K562 (cell line): ENCODE data around the gene AGRP. TPM values are rescaled to one million over a fixed set of nuclear protein-coding genes. Genes with fewer than 3 reads are reported as not detected.
A peak's percentile ranks its signal among the peaks of the same experiment; 100 is the strongest.

ENCODE experiments used
- ATAC-seq: fragments of 200-7000 bp; cut with Tn5 transposase; 3 replicates; pipeline ENCODE4 v1.9.1; 2020; ENCODE audit warnings: moderate library complexity
- BruUV-seq: library from RNA; stranded (reverse); fragments of 400-500 nt; replicated peaks from 2 replicates; lab custom pipeline; 2021; lab: Mats Ljungman, UMichigan
- CTCF ChIA-PET: fragments of 300-600 bp; formaldehyde crosslinking; extraction: SDS; loops from one replicate; lab custom pipeline; 2021; ENCODE audit warnings: low intra/inter-chr PET ratio; lab: Yijun Ruan, JAX
- POLR2A ChIA-PET: fragments of 300-600, 350-650 bp; sonication (Branson Sonifier 250); formaldehyde crosslinking; extraction: SDS; loops from one replicate; lab custom pipeline; 2021; ENCODE audit warnings: antibody characterized with exemption, inconsistent platforms; lab: Yijun Ruan, JAX
- DNase-seq, 4 experiments: peaks; one replicate each; pipeline versions ENCODE4 v3.0.0 to v3.0.0-alpha.2; 2011 to 2018; ENCODE audit warnings: low spot score in 3 of 4, mixed read lengths in 3 of 4; ENCODE audit errors: extremely low read depth in 1 of 4
- FAIRE-seq: peaks from 2 replicates; lab custom pipeline; 2011; peaks lifted over from hg19 to GRCh38; lab: Jason Lieb, UNC
- H2AFZ ChIP-seq: 2 replicates; pipeline ENCODE4 v1.6.0; 2011; ENCODE audit warnings: low read depth, low read length, control low read depth, inconsistent platforms
- H3K27ac ChIP-seq: fragments of 200-600 bp; 3 replicates; pipeline ENCODE4 v1.8.0; 2011; ENCODE audit warnings: low read depth, mild to moderate bottlenecking, control low read depth, inconsistent platforms, low read length, moderate library complexity, mixed read lengths; ENCODE audit errors: extremely low read depth
- H3K27me3 ChIP-seq, 2 experiments: fragments of 300-600 bp in 1 of 2; 2 replicates in 1 of 2; 3 replicates in 1 of 2; pipeline versions ENCODE4 v1.6.0 to v1.8.0; 2011; ENCODE audit warnings: inconsistent platforms in 2 of 2, low read length in 2 of 2, mild to moderate bottlenecking in 1 of 2, mixed read lengths in 1 of 2, moderate library complexity in 1 of 2; ENCODE audit not compliant: control insufficient read depth in 2 of 2, insufficient read depth in 2 of 2
- H3K36me3 ChIP-seq: fragments of 300-600 bp; 3 replicates; pipeline ENCODE4 v1.8.0; 2011; ENCODE audit warnings: mild to moderate bottlenecking, low read length, inconsistent platforms; ENCODE audit not compliant: control insufficient read depth, insufficient read depth
- H3K4me1 ChIP-seq, 2 experiments: fragments of 200-600 bp in 1 of 2; replicated peaks in 1 of 2; 2 replicates in 1 of 2; 3 replicates in 1 of 2; pipeline versions ENCODE4 v1.5.1 to v1.8.0; 2011; ENCODE audit warnings: inconsistent platforms in 2 of 2, low read length in 2 of 2, mild to moderate bottlenecking in 1 of 2, mixed read lengths in 1 of 2, moderate library complexity in 1 of 2; ENCODE audit not compliant: control insufficient read depth in 2 of 2, insufficient read depth in 2 of 2
- H3K4me2 ChIP-seq: 2 replicates; pipeline ENCODE4 v1.6.1; 2011; ENCODE audit warnings: low read length, control low read depth, inconsistent platforms, mixed read lengths; ENCODE audit not compliant: insufficient read depth
- H3K4me3 ChIP-seq: fragments of 200-600 bp; sonication (generic), shearing (Covaris generic); 2 replicates; pipeline ENCODE4 v1.5.1; 2016; ENCODE audit warnings: control low read depth, inconsistent platforms
- H3K79me2 ChIP-seq: fragments of 200-600 bp; 3 replicates; pipeline ENCODE4 v1.8.0; 2011; ENCODE audit warnings: low read length, inconsistent platforms; ENCODE audit not compliant: control insufficient read depth, insufficient read depth
- H3K9ac ChIP-seq, 2 experiments: 2 replicates each; pipeline versions ENCODE4 v1.6.0 to v1.6.1; 2011; ENCODE audit warnings: low read depth in 2 of 2, low read length in 2 of 2, control low read depth in 1 of 2, inconsistent platforms in 1 of 2, mild to moderate bottlenecking in 1 of 2, mixed read lengths in 1 of 2; ENCODE audit not compliant: insufficient read depth in 1 of 2
- H3K9me1 ChIP-seq: one replicate; pipeline ENCODE4 v1.6.0; 2011; ENCODE audit warnings: inconsistent platforms, mild to moderate bottlenecking, low read length, moderate library complexity; ENCODE audit not compliant: control insufficient read depth, insufficient read depth
- H3K9me3 ChIP-seq: replicated peaks from 2 replicates; pipeline ENCODE4 v1.5.1; 2011; ENCODE audit warnings: low read depth, low read length, inconsistent platforms; ENCODE audit not compliant: control insufficient read depth, insufficient read depth
- H4K20me1 ChIP-seq: replicated peaks from 2 replicates; pipeline ENCODE4 v1.6.1; 2011; ENCODE audit warnings: low read length, inconsistent platforms, mixed read lengths; ENCODE audit not compliant: control insufficient read depth, insufficient read depth
- BRF2 ChIP-seq: IDR thresholded peaks from 3 replicates; pipeline ENCODE4 v1.6.1; 2011; ENCODE audit warnings: borderline replicate concordance, mild to moderate bottlenecking; ENCODE audit not compliant: insufficient read length, insufficient read depth
- CBX3 ChIP-seq, 2 experiments: IDR thresholded peaks; 1 replicate in 1 of 2; 2 replicates in 1 of 2; pipeline ENCODE4 v1.6.1; 2012; ENCODE audit warnings: inconsistent platforms in 2 of 2, low read length in 2 of 2, borderline replicate concordance in 1 of 2, control low read depth in 1 of 2
- CGGBP1 ChIP-seq: fragments of 250-450 bp; sonication (Bioruptor Pico); IDR thresholded peaks from 2 replicates; pipeline ENCODE4 v1.9.0; 2021; ENCODE audit warnings: mild to moderate bottlenecking
- ELF2 ChIP-seq: fragments of 250-450 bp; sonication (Bioruptor Pico); IDR thresholded peaks from 2 replicates; pipeline ENCODE4 v1.5.0; 2021; ENCODE audit warnings: mild to moderate bottlenecking
- MCM7 ChIP-seq, 2 experiments: fragments of 450-650 bp; IDR thresholded peaks; 2 replicates each; pipeline ENCODE4 v1.6.1; 2016 to 2018
- NRF1 ChIP-seq, 2 experiments: fragments of 450-650 bp; IDR thresholded peaks in 1 of 2; conservative IDR thresholded peaks in 1 of 2; 2 replicates each; pipeline ENCODE4 v1.6.1; 2014; ENCODE audit warnings: mild to moderate bottlenecking in 2 of 2
- POLR2AphosphoS2 ChIP-seq: IDR thresholded peaks from 2 replicates; pipeline ENCODE4 v1.6.1; 2012; ENCODE audit warnings: low read length, improper control_type of control experiment
- TSHZ1 ChIP-seq: fragments of 250-450 bp; sonication (Bioruptor Pico); IDR thresholded peaks from 2 replicates; pipeline ENCODE4 v1.4.0; 2020; ENCODE audit warnings: mild to moderate bottlenecking, moderate library complexity
- ZBTB33 ChIP-seq: sonication (generic); formaldehyde crosslinking; IDR thresholded peaks from 2 replicates; pipeline ENCODE4 v1.8.1; 2023; ENCODE audit warnings: mild to moderate bottlenecking, missing genetic modification reagents
- ZKSCAN3 ChIP-seq: fragments of 250-450 bp; sonication (Bioruptor Pico); IDR thresholded peaks from 2 replicates; pipeline ENCODE4 v1.4.0; 2020
- ZNF124 ChIP-seq: sonication (generic); formaldehyde crosslinking; IDR thresholded peaks from 2 replicates; pipeline ENCODE4 v1.8.1; 2022; ENCODE audit warnings: missing genetic modification reagents
- ZNF561 ChIP-seq: fragments of 450-650 bp; formaldehyde crosslinking; conservative IDR thresholded peaks from 2 replicates; pipeline ENCODE4 v1.4.0; 2020; ENCODE audit warnings: mild to moderate bottlenecking, moderate library complexity
- ZNF780A ChIP-seq: fragments of 250-450 bp; sonication (Bioruptor Pico); IDR thresholded peaks from 2 replicates; pipeline ENCODE4 v1.5.0; 2021; ENCODE audit warnings: mild to moderate bottlenecking
- WGBS: fragments of 100-300 bp; shearing (Covaris generic); methylation state at CpG from one replicate; pipeline ENCODE4 v1.1.6; 2016; ENCODE audit warnings: low coverage, mixed read lengths; ENCODE audit not compliant: insufficient coverage; ENCODE audit errors: missing lambda C conversion rate; 5-methylcytosine and 5-hydroxymethylcytosine counted together
- in situ Hi-C: fragments of 300-500 bp; cut with MboI; formaldehyde crosslinking; loops from 4 replicates; pipeline ENCODE4 v1.15.0; 2018; ENCODE audit warnings: inconsistent platforms, mixed read lengths
- intact Hi-C: fragments of 100-400 bp; cut with micrococcal nuclease; formaldehyde crosslinking; loops from 2 replicates; pipeline ENCODE4 v1.14.2; 2022
- polyA plus RNA-seq, 8 experiments: library from polyadenylated mRNA; depleted of rRNA in 4 of 8; stranded (reverse) in 5 of 8; unstranded in 3 of 8; fragments of >200 nt; fragmentation: Nextera tagmentation in 2 of 8; fragmentation: Illumina TruSeq in 1 of 8; extraction: Ambion mirVana in 2 of 8; extraction: Trizol in 1 of 8; gene quantifications; 2 replicates each; pipeline versions ENCODE4 v1.2.1 to v1.2.3, GENCODE V29; 2011 to 2014; ENCODE audit warnings: inconsistent platforms in 1 of 8, missing spikeins in 1 of 8
- total RNA-seq, 7 experiments: library from RNA; depleted of rRNA in 6 of 7; stranded (reverse); fragments of >200 nt in 6 of 7; fragmentation: Illumina TruSeq in 2 of 7; extraction: Trizol in 2 of 7; gene quantifications; 2 replicates each; pipeline versions ENCODE4 v1.2.1 to v1.2.3, GENCODE V29; 2011 to 2021; ENCODE audit warnings: low replicate concordance in 1 of 7

The AGRP gene
- total and polyA plus RNA-seq, 9 of the 15 experiments (the other 6 are each of a cell fraction or from before 2014, with no cell fraction given), result not detected

GRCh38 chr16:67490335-67491096 is 7.2 kb upstream of the AGRP start:
- Histone ChIP-seq H3K79me2 (no peaks in the 10 kb centered on the region), H3K4me3 (no peak overlapping the region), H3K9me3 (peaks cover 2% of the 10 kb centered on the region), H3K4me1 (peaks cover 0 to 3% of the 10 kb centered on the region in 2 experiments; a peak in 2 of 5 replicates), H3K36me3 (no peaks in the 10 kb centered on the region), H3K27me3 (no peaks in the 10 kb centered on the region), H3K9me1 (no peaks in the 10 kb centered on the region), H3K9ac (no peak overlapping the region), H3K27ac (no peak overlapping the region), H4K20me1 (no peaks in the 10 kb centered on the region), H3K4me2 (no peak overlapping the region), H2AFZ (no peak overlapping the region)
- FAIRE-seq (no peak), DNase-seq (no peak), ATAC-seq (no peak)
- BruUV-seq, result no TSS peak
- ChIA-PET POLR2A (interaction anchor here (1.0 to 1.7 kb wide), 2 partner anchors 10 to 29 kb away, joined by 3 to 7 read pairs; partner anchors contain the start of gene ATP6V0D1), CTCF (no interaction called here)
- in situ Hi-C loops, result no loop called here
- intact Hi-C loops, result no loop called here
- 62% methylated on average over 8 of the region's 8 CpGs for WGBS
- TF ChIP-seq ZNF561, result no peak
- 0 out of 2 replicates have a peak, but pooled peaks have one; percentile 44 for TF ChIP-seq ZNF124 (CRISPR knock-in tag)
- no peak for TF ChIP-seq BRF2
- no peak for TF ChIP-seq TSHZ1 (CRISPR knock-in tag)
- TF ChIP-seq CBX3 (IDR thresholded peaks at IDR 0.05; ENCODE audit: borderline replicate concordance in 1 of 2, low read length in 2 of 2), result 0 out of 3 replicates have a peak, but pooled peaks of 1 of the 2 experiments have one; percentile 31
- no peak for TF ChIP-seq NRF1 (conservative IDR thresholded peaks at IDR 0.05 in 1 of 2, IDR thresholded peaks at IDR 0.05 in 1 of 2)
- no peak for TF ChIP-seq CGGBP1 (CRISPR knock-in tag)
- no peak for TF ChIP-seq MCM7 (IDR thresholded peaks at IDR 0.05)
- TF ChIP-seq ZKSCAN3 (CRISPR knock-in tag), result no peak
- TF ChIP-seq ELF2 (CRISPR knock-in tag), result no peak
- TF ChIP-seq ZNF780A, result no peak
- no peak for TF ChIP-seq ZBTB33 (CRISPR knock-in tag)
- TF ChIP-seq POLR2AphosphoS2, result no peak
